HepG2 (cell line): ENCODE measurements around the gene KANK3. TPM values are rescaled to one million over a fixed set of nuclear protein-coding genes. Genes with fewer than 3 reads are reported as not detected.

Source experiments
- BRCA1 ChIP-seq: sonication (generic); formaldehyde crosslinking; IDR thresholded peaks from 2 replicates; pipeline ENCODE4 v1.4.0; 2020; ENCODE audit warnings: missing genetic modification reagents
- GABPB1 ChIP-seq: IDR thresholded peaks from 2 replicates; pipeline ENCODE4 v1.6.1; 2016; ENCODE audit warnings: mild to moderate bottlenecking, missing genetic modification reagents, moderate library complexity, missing compliant biosample characterization
- MATR3 ChIP-seq: sonication (generic); formaldehyde crosslinking; IDR thresholded peaks from 2 replicates; pipeline ENCODE4 v1.4.0; 2020; ENCODE audit warnings: missing genetic modification reagents
- MNT ChIP-seq: fragments of 450-650 bp; IDR thresholded peaks from 2 replicates; pipeline ENCODE4 v1.6.1; 2016
- POGZ ChIP-seq: sonication (generic); formaldehyde crosslinking; IDR thresholded peaks from 2 replicates; pipeline ENCODE4 v1.4.0; 2020; ENCODE audit warnings: mild to moderate bottlenecking, missing genetic modification reagents
- SIN3A ChIP-seq: IDR thresholded peaks from 2 replicates; pipeline ENCODE4 v1.6.1; 2011; ENCODE audit warnings: low read depth, mild to moderate bottlenecking, control low read depth, low read length, borderline replicate concordance
- TARDBP ChIP-seq: sonication (generic); formaldehyde crosslinking; IDR thresholded peaks from 2 replicates; pipeline ENCODE4 v1.8.0; 2022; ENCODE audit warnings: mild to moderate bottlenecking, missing genetic modification reagents
- THAP9 ChIP-seq: sonication (generic); formaldehyde crosslinking; IDR thresholded peaks from 2 replicates; pipeline ENCODE4; 2020; ENCODE audit warnings: missing genetic modification reagents, mild to moderate bottlenecking, borderline replicate concordance
- ZBTB33 ChIP-seq: sonication (generic); formaldehyde crosslinking; IDR thresholded peaks from 2 replicates; pipeline ENCODE4 v1.4.0; 2020; ENCODE audit warnings: missing genetic modification reagents
- ZFP91 ChIP-seq: sonication (generic); formaldehyde crosslinking; IDR thresholded peaks from 2 replicates; pipeline ENCODE4 v1.9.0; 2022; ENCODE audit warnings: missing genetic modification reagents, mild to moderate bottlenecking, borderline replicate concordance
- ZNF10 ChIP-seq: sonication (generic); formaldehyde crosslinking; IDR thresholded peaks from 2 replicates; pipeline ENCODE4 v1.4.0; 2020; ENCODE audit warnings: mild to moderate bottlenecking, low read depth, missing genetic modification reagents, borderline replicate concordance
- ZNF12 ChIP-seq: sonication (generic); formaldehyde crosslinking; IDR thresholded peaks from 2 replicates; pipeline ENCODE4 v1.5.0; 2020; ENCODE audit warnings: missing genetic modification reagents
- ZNF280D ChIP-seq: sonication (generic); formaldehyde crosslinking; IDR thresholded peaks from 2 replicates; pipeline ENCODE4 v1.5.1; 2020; ENCODE audit warnings: mild to moderate bottlenecking, missing genetic modification reagents
- ZNF33B ChIP-seq: sonication (generic); formaldehyde crosslinking; IDR thresholded peaks from 2 replicates; pipeline ENCODE4 v1.5.1; 2020; ENCODE audit warnings: mild to moderate bottlenecking, missing genetic modification reagents
- polyA plus RNA-seq, 8 experiments: library from polyadenylated mRNA; depleted of rRNA in 3 of 8; stranded (reverse) in 7 of 8; unstranded in 1 of 8; fragments of >200 nt; fragmentation: Illumina TruSeq in 4 of 8; extraction: Trizol in 4 of 8; gene quantifications; 2 replicates each; pipeline versions ENCODE4 v1.2.1 to v1.2.3, GENCODE V29; 2011 to 2016; ENCODE audit warnings: low read depth in 4 of 8, missing spikeins in 1 of 8, mixed read lengths in 1 of 8; ENCODE audit not compliant: insufficient read depth in 1 of 8
- total RNA-seq, 5 experiments: library from RNA; depleted of rRNA; stranded (reverse); fragments of >200 nt; fragmentation: Illumina TruSeq; extraction: Trizol; gene quantifications; 2 replicates each; pipeline ENCODE4 v1.2.3, GENCODE V29; 2016; ENCODE audit warnings: low read depth in 1 of 5

The KANK3 gene
- total and polyA plus RNA-seq, 2 of the 13 experiments (the other 11 are each of a cell fraction or from before 2014, with no cell fraction given): 0.15 to 0.20 TPM

GRCh38 chr19:8363803-8364771 lies 21.0 kb upstream of the KANK3 start, which contains the start of gene ANGPTL4 (continued):
- TF ChIP-seq ZNF280D (CRISPR knock-in tag) (0 out of 2 replicates have a peak, but pooled peaks have one; percentile 19), SIN3A (0 out of 2 replicates have a peak, but pooled peaks have one; percentile 46), THAP9 (CRISPR knock-in tag) (no peak), POGZ (peak; percentile 6), ZBTB33 (CRISPR knock-in tag) (peak; percentile 65; the same call in 1 of the 2 replicates), GABPB1 (CRISPR knock-in tag) (peak; percentile 49; the same call in 1 of the 2 replicates), ZNF10 (CRISPR knock-in tag) (no peak), ZNF33B (CRISPR knock-in tag) (no peak), TARDBP (CRISPR knock-in tag) (peak; percentile 76; the same call in 1 of the 2 replicates), MATR3 (CRISPR knock-in tag) (no peak), MNT (no peak), ZFP91 (CRISPR knock-in tag) (peak; percentile 71), BRCA1 (CRISPR knock-in tag) (no peak), ZNF12 (CRISPR knock-in tag) (no peak)
